ENCODE data around the gene RAB12. TPM values are rescaled to one million over a fixed set of nuclear protein-coding genes. Genes with fewer than 3 reads are reported as not detected.

RAB12 gene
- total RNA-seq, 1 donor from 2014 or later = 49.4 TPM

GRCh38 chr18:8611916-8612576, 2.8 kb downstream of the RAB12 start:
- Histone ChIP-seq H3K4me2 (ENCODE audit: low read length) (peak overlapping the region; percentile 96), H3K27me3 (ENCODE audit: insufficient read depth, low read length) (no peaks in the 10 kb centered on the region), H3K9me3 (ENCODE audit: insufficient read depth, low read depth, low read length) (no peaks in the 10 kb centered on the region), H3K4me3 (ENCODE audit: insufficient read depth, low read depth, low read length) (no peak overlapping the region), H3K9ac (ENCODE audit: low read length) (no peak overlapping the region), H3K36me3 (ENCODE audit: insufficient read depth, low read length) (no peaks in the 10 kb centered on the region), H3K4me1 (ENCODE audit: insufficient read depth, low read length) (peaks cover 38% of the 10 kb centered on the region), H3K27ac (ENCODE audit: low read depth, low read length) (no peak overlapping the region), H3K79me2 (ENCODE audit: insufficient read depth, low read length) (peaks cover 72% of the 10 kb centered on the region), H2AFZ (ENCODE audit: low read depth, low read length) (no peak overlapping the region), H4K20me1 (ENCODE audit: insufficient read depth, low read length) (peaks cover 65% of the 10 kb centered on the region)
- TF ChIP-seq EZH2 (IDR thresholded peaks at IDR 0.05; ENCODE audit: insufficient read depth, low read length) (no peak), CTCF (IDR thresholded peaks at IDR 0.05; ENCODE audit: insufficient read depth, low read depth, low read length) (no peak)
- Mint-ChIP-seq H3K27ac (ENCODE audit: unreplicated experiment) (no peak overlapping the region), H3K27me3 (ENCODE audit: low read depth, unreplicated experiment) (no peaks in the 10 kb centered on the region), H3K4me1 (ENCODE audit: low read depth, unreplicated experiment) (peaks cover 26% of the 10 kb centered on the region), H3K36me3 (ENCODE audit: low read depth, unreplicated experiment) (peaks cover 3% of the 10 kb centered on the region), H3K9me3 (ENCODE audit: unreplicated experiment) (no peaks in the 10 kb centered on the region), H3K4me3 (ENCODE audit: unreplicated experiment) (peak overlapping the region; percentile 88)
- FAIRE-seq = no peak
- no peak for DNase-seq (ENCODE audit: low read depth)

- H3K36me3 Mint-ChIP-seq (ENCODE audit: low read depth, unreplicated experiment) = peaks cover 1% of the 10 kb centered on the region
- FAIRE-seq (no peak), DNase-seq (ENCODE audit: low read depth) (no peak)
- Histone ChIP-seq H3K4me1 (ENCODE audit: insufficient read depth, low read length) (peaks cover 36% of the 10 kb centered on the region), H3K9ac (ENCODE audit: low read length) (peak overlapping the region; percentile 70), H3K4me2 (ENCODE audit: low read length) (peak overlapping the region; percentile 78), H2AFZ (ENCODE audit: low read depth, low read length) (no peak overlapping the region), H3K79me2 (ENCODE audit: insufficient read depth, low read length) (peaks cover 98% of the 10 kb centered on the region), H3K36me3 (ENCODE audit: insufficient read depth, low read length) (no peaks in the 10 kb centered on the region), H3K9me3 (ENCODE audit: insufficient read depth, low read depth, low read length) (no peaks in the 10 kb centered on the region), H3K27me3 (ENCODE audit: insufficient read depth, low read length) (no peaks in the 10 kb centered on the region), H4K20me1 (ENCODE audit: insufficient read depth, low read length) (peaks cover 93% of the 10 kb centered on the region), H3K27ac (ENCODE audit: low read depth, low read length) (peak overlapping the region; percentile 59), H3K4me3 (ENCODE audit: insufficient read depth, low read depth, low read length) (no peak overlapping the region)
- peaks cover 27% of the 10 kb centered on the region for H3K4me1 Mint-ChIP-seq (ENCODE audit: low read depth, unreplicated experiment)
- no peaks in the 10 kb centered on the region for H3K9me3 Mint-ChIP-seq (ENCODE audit: unreplicated experiment)
- H3K27me3 Mint-ChIP-seq (ENCODE audit: low read depth, unreplicated experiment) = no peaks in the 10 kb centered on the region
- peak overlapping the region; percentile 76 for H3K27ac Mint-ChIP-seq (ENCODE audit: unreplicated experiment)
- TF ChIP-seq EZH2 (IDR thresholded peaks at IDR 0.05; ENCODE audit: insufficient read depth, low read length) = no peak
- H3K4me3 Mint-ChIP-seq (ENCODE audit: unreplicated experiment) = peak overlapping the region; percentile 21
These were observed 5.6 kb downstream of the RAB12 start for GRCh38 chr18:8614875-8615274.

GRCh38 chr18:8615397-8616027, 6.3 kb downstream of the RAB12 start:
- peak overlapping the region; percentile 78 for H3K4me2 ChIP-seq (ENCODE audit: low read length)
- DNase-seq (ENCODE audit: low read depth) (peak; percentile 95), FAIRE-seq (peak; percentile 62)
- peaks cover 98% of the 10 kb centered on the region for H3K79me2 ChIP-seq (ENCODE audit: insufficient read depth, low read length)
- H4K20me1 ChIP-seq (ENCODE audit: insufficient read depth, low read length) = peaks cover 93% of the 10 kb centered on the region
- Mint-ChIP-seq H3K4me3 (ENCODE audit: unreplicated experiment) (no peak overlapping the region), H3K36me3 (ENCODE audit: low read depth, unreplicated experiment) (peaks cover 1% of the 10 kb centered on the region), H3K9me3 (ENCODE audit: unreplicated experiment) (no peaks in the 10 kb centered on the region), H3K27me3 (ENCODE audit: low read depth, unreplicated experiment) (no peaks in the 10 kb centered on the region), H3K4me1 (ENCODE audit: low read depth, unreplicated experiment) (peaks cover 27% of the 10 kb centered on the region), H3K27ac (ENCODE audit: unreplicated experiment) (peak overlapping the region; percentile 92)
- H3K27me3 ChIP-seq (ENCODE audit: insufficient read depth, low read length) = no peaks in the 10 kb centered on the region
- no peaks in the 10 kb centered on the region for H3K9me3 ChIP-seq (ENCODE audit: insufficient read depth, low read depth, low read length)
- peak overlapping the region; percentile 91 for H3K27ac ChIP-seq (ENCODE audit: low read depth, low read length)
- H3K9ac ChIP-seq (ENCODE audit: low read length) = peak overlapping the region; percentile 70
- H3K36me3 ChIP-seq (ENCODE audit: insufficient read depth, low read length) = no peaks in the 10 kb centered on the region
- no peak overlapping the region for H2AFZ ChIP-seq (ENCODE audit: low read depth, low read length)
- peaks cover 32% of the 10 kb centered on the region for H3K4me1 ChIP-seq (ENCODE audit: insufficient read depth, low read length)
- TF ChIP-seq EZH2 (IDR thresholded peaks at IDR 0.05; ENCODE audit: insufficient read depth, low read length) (no peak), CTCF (IDR thresholded peaks at IDR 0.05; ENCODE audit: insufficient read depth, low read depth, low read length) (no peak)
- peak overlapping the region; percentile 15 for H3K4me3 ChIP-seq (ENCODE audit: insufficient read depth, low read depth, low read length)

Data from astrocyte (in vitro differentiated cells and primary cell).